Measurements from ENCODE around the gene MED31. TPM values are rescaled to one million over a fixed set of nuclear protein-coding genes. Genes with fewer than 3 reads are reported as not detected.
"Not testable (repeated sequence)": the region's sequence is repeated elsewhere in the genome, so short reads cannot be mapped to it uniquely, and the experiment has no call there.

The MED31 gene
- total RNA-seq, 2 donors from 2014 or later, result 17.3 to 25.3 TPM

DNA sequence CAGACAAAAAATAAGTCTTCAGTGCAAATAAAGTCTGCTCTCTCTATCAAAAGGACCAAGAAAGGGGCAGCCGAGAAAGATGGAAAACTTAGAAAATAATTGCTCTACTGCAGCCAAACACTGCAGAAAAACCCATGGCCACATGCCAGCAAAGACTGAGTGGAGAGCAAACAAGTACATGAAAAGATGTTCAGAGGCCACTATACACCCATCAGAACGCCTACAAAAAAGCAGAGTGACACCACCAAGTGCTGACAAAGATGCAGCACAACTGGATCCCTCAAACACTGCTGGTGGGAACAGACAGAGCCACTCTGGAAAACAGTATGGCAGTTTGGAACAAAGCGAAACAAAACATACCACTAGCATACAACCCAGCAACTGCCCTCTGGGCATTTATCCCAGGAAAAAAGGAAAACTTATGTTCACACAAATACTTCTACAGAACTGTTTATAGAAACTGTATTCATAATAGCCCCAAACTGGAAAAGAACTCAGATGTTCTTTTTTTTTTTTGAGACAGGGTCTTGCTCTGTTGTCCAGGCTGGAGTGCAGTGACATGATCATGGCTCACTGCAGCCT is 47.6 kb downstream of the MED31 start:
- H3K27ac Mint-ChIP-seq, result no peak overlapping the region
- no peak overlapping the region for H3K4me3 Mint-ChIP-seq

DNA sequence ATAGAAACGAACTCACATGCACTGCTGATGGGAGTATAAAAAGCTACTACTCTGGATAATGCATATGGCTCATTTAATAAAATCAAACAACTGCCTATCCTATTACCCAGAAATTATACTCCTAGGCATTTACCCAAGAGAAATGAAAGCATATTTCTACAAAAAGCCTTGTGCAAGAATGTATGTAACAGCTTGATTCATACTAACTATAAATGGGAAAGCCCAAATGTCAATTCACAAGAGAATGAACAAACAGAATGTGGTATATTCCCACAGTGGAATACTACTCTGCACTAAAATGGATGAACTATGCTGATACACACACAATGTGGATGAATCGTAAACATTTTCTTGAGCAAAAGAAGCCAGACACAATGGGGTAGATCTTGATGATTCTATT is 49.3 kb downstream of the MED31 start:
- H3K36me3 Mint-ChIP-seq, result peaks cover 29% of the 10 kb centered on the region
- no peaks in the 10 kb centered on the region for H3K27me3 Mint-ChIP-seq
- H3K4me3 Mint-ChIP-seq, result no peak overlapping the region
- DNase-seq (ENCODE audit: low spot score) (no peak), ATAC-seq (no peak)
- no peaks in the 10 kb centered on the region for H3K9me3 Mint-ChIP-seq
- no peak overlapping the region for H3K27ac Mint-ChIP-seq
- H3K4me1 Mint-ChIP-seq (ENCODE audit: low read depth in 2 of 2), result no peaks in the 10 kb centered on the region

More for the DNA sequence above, 47.6 kb downstream of the MED31 start:
- no peaks in the 10 kb centered on the region for H3K9me3 Mint-ChIP-seq
- ATAC-seq, result no peak
- no peaks in the 10 kb centered on the region for H3K4me1 Mint-ChIP-seq (ENCODE audit: low read depth in 2 of 2)
- H3K36me3 Mint-ChIP-seq, result peaks cover 29% of the 10 kb centered on the region
- DNase-seq (ENCODE audit: low spot score), result no peak
- no peaks in the 10 kb centered on the region for H3K27me3 Mint-ChIP-seq

DNA sequence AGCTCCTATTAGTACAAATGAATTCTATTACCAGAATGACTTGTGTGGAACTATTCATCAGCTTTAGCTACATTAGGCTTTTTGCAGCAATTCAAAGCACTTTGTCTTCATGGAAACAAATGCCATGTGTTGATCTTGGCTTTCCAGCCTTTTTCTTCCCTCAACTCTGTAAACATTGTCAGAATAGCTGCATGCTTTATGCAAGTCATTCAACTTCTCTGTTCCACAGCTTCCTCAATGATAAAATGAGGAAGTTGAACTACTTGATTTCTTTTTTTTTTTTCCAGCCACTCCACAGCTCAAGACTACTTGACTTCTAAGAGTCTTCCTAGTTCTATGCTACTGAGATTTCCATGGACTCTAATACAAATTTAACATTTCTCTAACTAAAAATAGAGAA is 52.0 kb downstream of the MED31 start:
- Mint-ChIP-seq H3K4me1 (ENCODE audit: low read depth in 2 of 2) (no peaks in the 10 kb centered on the region), H3K9me3 (no peaks in the 10 kb centered on the region), H3K27me3 (no peaks in the 10 kb centered on the region), H3K36me3 (peaks cover 19% of the 10 kb centered on the region), H3K27ac (no peak overlapping the region), H3K4me3 (no peak overlapping the region)
- ATAC-seq, result no peak
- no peak for DNase-seq (ENCODE audit: low spot score)

DNA sequence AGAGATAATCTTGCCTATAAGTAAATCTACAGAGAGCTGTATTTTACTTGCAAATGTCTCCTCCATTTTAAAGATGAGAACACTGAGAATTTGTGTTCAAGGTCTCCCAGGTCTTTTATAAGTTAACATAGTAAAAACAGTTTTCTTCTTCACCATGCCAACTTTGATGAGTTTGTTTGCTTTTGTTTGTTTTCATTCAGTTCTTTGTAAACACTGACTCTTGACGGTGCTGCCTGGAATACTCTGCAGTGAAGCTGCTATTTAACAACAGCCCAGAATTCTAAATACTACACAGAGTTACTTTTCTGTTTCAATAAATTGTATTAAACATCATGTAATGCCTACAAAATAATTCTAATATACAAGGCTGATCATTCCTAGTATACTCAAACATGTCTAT is 53.7 kb downstream of the MED31 start:
- no peak overlapping the region for H3K4me3 Mint-ChIP-seq
- H3K36me3 Mint-ChIP-seq, result peaks cover 7% of the 10 kb centered on the region
- H3K9me3 Mint-ChIP-seq, result no peaks in the 10 kb centered on the region
- no peak overlapping the region for H3K27ac Mint-ChIP-seq
- no peaks in the 10 kb centered on the region for H3K4me1 Mint-ChIP-seq (ENCODE audit: low read depth in 2 of 2)
- ATAC-seq (no peak), DNase-seq (ENCODE audit: low spot score) (no peak)
- no peaks in the 10 kb centered on the region for H3K27me3 Mint-ChIP-seq

DNA sequence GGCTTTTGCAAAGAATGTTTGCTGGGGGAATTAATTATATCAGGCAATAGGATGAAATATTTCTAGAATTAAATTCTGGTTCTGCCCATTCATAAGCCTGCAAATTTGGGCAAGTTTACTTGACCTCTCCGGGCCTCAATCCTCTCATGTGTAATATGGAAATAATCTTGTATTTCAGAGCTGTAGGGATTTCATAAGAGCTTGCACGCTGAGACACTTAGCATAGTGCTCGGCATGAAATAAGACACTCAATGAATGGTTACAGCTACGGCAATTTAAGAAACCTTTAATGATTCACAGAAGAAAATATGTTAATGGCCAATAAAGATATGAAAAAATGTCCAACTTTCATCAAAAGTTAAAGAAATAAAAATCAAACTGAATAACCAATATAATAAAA is 54.5 kb downstream of the MED31 start:
- Mint-ChIP-seq H3K36me3 (peaks cover 6% of the 10 kb centered on the region), H3K9me3 (no peaks in the 10 kb centered on the region), H3K4me1 (ENCODE audit: low read depth in 2 of 2) (no peaks in the 10 kb centered on the region), H3K4me3 (no peak overlapping the region), H3K27ac (no peak overlapping the region), H3K27me3 (no peaks in the 10 kb centered on the region)
- DNase-seq (ENCODE audit: low spot score), result no peak
- ATAC-seq, result no peak

DNA sequence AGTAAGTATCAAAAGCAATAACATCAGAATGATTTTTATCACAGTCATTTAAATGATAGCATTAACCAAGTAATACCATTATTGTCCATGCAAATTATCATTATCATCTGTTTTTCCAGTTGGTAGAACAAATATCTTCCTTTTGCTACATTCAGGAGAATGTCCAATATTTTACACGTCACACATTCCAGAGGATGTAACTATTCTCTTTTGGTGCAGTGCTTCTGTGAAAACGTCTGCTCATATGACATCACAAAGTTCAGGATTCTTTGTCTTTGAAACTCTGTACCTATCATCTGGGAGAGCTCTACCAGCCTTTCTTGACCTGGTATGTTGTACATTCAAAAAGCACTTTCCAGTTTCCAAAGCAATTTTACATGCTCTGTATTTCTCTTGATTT is 54.9 kb downstream of the MED31 start:
- H3K27ac Mint-ChIP-seq, result no peak overlapping the region
- no peak for ATAC-seq
- peaks cover 8% of the 10 kb centered on the region for H3K36me3 Mint-ChIP-seq
- no peak overlapping the region for H3K4me3 Mint-ChIP-seq
- no peaks in the 10 kb centered on the region for H3K4me1 Mint-ChIP-seq (ENCODE audit: low read depth in 2 of 2)
- H3K27me3 Mint-ChIP-seq, result no peaks in the 10 kb centered on the region
- no peaks in the 10 kb centered on the region for H3K9me3 Mint-ChIP-seq
- DNase-seq (ENCODE audit: low spot score), result no peak

DNA sequence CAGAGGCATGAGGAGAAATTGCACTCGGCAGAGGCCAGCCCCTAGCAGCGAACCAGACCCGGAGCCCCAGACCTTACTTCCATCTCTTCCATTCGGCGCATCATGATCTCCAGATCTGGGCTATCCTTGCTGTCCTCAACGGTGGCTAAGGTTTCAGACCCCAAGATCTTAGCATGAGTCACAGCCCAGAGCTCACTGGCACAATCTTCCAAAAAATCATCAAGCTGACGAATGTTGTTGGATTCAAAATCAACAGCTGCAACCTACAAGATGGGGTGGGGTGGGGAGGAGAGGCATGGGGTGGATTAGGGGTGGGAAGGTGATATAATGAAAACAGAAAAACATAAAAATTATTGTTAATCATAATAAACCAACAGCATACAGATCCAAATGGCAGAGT is 55.3 kb downstream of the MED31 start:
- Mint-ChIP-seq H3K4me1 (ENCODE audit: low read depth in 2 of 2) (no peaks in the 10 kb centered on the region), H3K36me3 (peaks cover 9% of the 10 kb centered on the region), H3K4me3 (no peak overlapping the region), H3K27me3 (no peaks in the 10 kb centered on the region), H3K9me3 (no peaks in the 10 kb centered on the region), H3K27ac (no peak overlapping the region)
- DNase-seq (ENCODE audit: low spot score) (no peak), ATAC-seq (no peak)

DNA sequence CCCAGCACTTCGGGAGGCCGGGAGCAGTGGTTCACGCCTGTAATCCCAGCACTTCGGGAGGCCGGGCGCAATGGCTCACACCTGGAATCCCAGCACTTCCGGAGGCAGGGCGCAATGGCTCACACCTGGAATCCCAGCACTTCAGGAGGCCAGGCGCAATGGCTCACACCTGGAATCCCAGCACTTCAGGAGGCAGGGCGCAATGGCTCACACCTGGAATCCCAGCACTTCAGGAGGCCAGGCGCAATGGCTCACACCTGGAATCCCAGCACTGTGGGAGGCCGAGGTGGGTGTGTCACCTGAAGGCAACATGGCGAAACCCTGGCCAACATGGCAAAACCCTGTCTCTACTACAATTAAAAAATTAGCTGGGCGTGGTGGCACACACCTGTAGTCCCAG is 58.0 kb downstream of the MED31 start:
- H3K27me3 Mint-ChIP-seq; DNase-seq (ENCODE audit: low spot score); H3K27ac Mint-ChIP-seq; H3K4me3 Mint-ChIP-seq; H3K9me3 Mint-ChIP-seq; H3K4me1 Mint-ChIP-seq (ENCODE audit: low read depth in 2 of 2); ATAC-seq: not testable (repeated sequence)
- H3K36me3 Mint-ChIP-seq, result peaks cover 19% of the 10 kb centered on the region

Other genes starting within 250 kb of the MED31 start
- not detected for gene AIPL1, start 216.5 kb downstream of the MED31 start, total RNA-seq
- gene PIMREG, start 207.2 kb downstream of the MED31 start, total RNA-seq, result 1 to 10 TPM; 3.9 to 9.2 TPM
- gene PITPNM3, start 95.0 kb downstream of the MED31 start, total RNA-seq, result under 1 TPM; 0.59 to 0.84 TPM
- 10 to 100 TPM; 16.0 to 29.7 TPM for gene KIAA0753, start 10.9 kb downstream of the MED31 start, total RNA-seq
- 100 to 1,000 TPM in 1 of 2 donors, 10 to 100 TPM in 1; 75.9 to 106 TPM for gene TXNDC17, start 10.5 kb downstream of the MED31 start, total RNA-seq
- 1 to 10 TPM; 1.0 to 1.5 TPM for gene C17orf100, start 157 bp upstream of the MED31 start, total RNA-seq
- gene SLC13A5, start 61.8 kb upstream of the MED31 start, total RNA-seq, result not detected
- gene XAF1, start 104.4 kb upstream of the MED31 start, total RNA-seq, result 100 to 1,000 TPM in 1 of 2 donors, 10 to 100 TPM in 1; 53.7 to 110 TPM
- gene FBXO39, start 124.6 kb upstream of the MED31 start, total RNA-seq, result under 1 TPM; 0.42 to 0.55 TPM
- gene TEKT1, start 180.1 kb upstream of the MED31 start, total RNA-seq, result not detected

Measured in natural killer cell treated with Interleukin-12 subunit alpha and Interleukin-12 subunit beta and Interleukin-15 and Interleukin-18, amount 100 ng/mL, for 72 hours (primary cell).